GM23338 (cell line): ENCODE data around the gene SMIM14. TPM values are rescaled to one million over a fixed set of nuclear protein-coding genes. Genes with fewer than 3 reads are reported as not detected.

Experiments used
- ATAC-seq: fragments of 200-7000 bp; cut with Tn5 transposase; 3 replicates; pipeline ENCODE4 v1.9.1; 2020
- DNase-seq: peaks from one replicate; pipeline ENCODE4 v3.0.0-alpha.2; 2015; ENCODE audit warnings: low spot score
- H2AFZ ChIP-seq: fragments of 200-600 bp; sonication (generic); 2 replicates; pipeline ENCODE4 v1.8.0; 2016; ENCODE audit warnings: antibody characterized with exemption, mild to moderate bottlenecking, moderate library complexity
- H3F3A ChIP-seq: fragments of 200-600 bp; sonication (generic); replicated peaks from 2 replicates; pipeline ENCODE4 v1.8.0; 2017; ENCODE audit warnings: antibody characterized with exemption, mixed run types, low read depth
- H3K27ac ChIP-seq: fragments of 200-600 bp; sonication (generic); 2 replicates; pipeline ENCODE4 v1.6.1; 2016; ENCODE audit warnings: low read depth
- H3K27me3 ChIP-seq: fragments of 200-600 bp; sonication (generic); 2 replicates; pipeline ENCODE4 v1.8.0; 2016; ENCODE audit warnings: mild to moderate bottlenecking, mixed run types, moderate library complexity; ENCODE audit not compliant: insufficient read depth
- H3K36me3 ChIP-seq: fragments of 200-600 bp; sonication (generic); 2 replicates; pipeline ENCODE4 v1.8.0; 2016; ENCODE audit warnings: mild to moderate bottlenecking; ENCODE audit not compliant: insufficient read depth
- H3K4me1 ChIP-seq: fragments of 200-600 bp; sonication (generic); 2 replicates; pipeline ENCODE4 v1.8.0; 2016; ENCODE audit warnings: mild to moderate bottlenecking, moderate library complexity; ENCODE audit not compliant: insufficient read depth
- H3K4me2 ChIP-seq: fragments of 200-600 bp; sonication (generic); 2 replicates; pipeline ENCODE4 v1.7.1; 2017; ENCODE audit warnings: mixed run types
- H3K4me3 ChIP-seq: fragments of 200-600 bp; sonication (generic); 2 replicates; pipeline ENCODE4 v1.6.1; 2016; ENCODE audit warnings: mixed run types
- H3K79me2 ChIP-seq: fragments of 200-600 bp; sonication (generic); replicated peaks from 2 replicates; pipeline ENCODE4 v1.8.0; 2017; ENCODE audit warnings: mild to moderate bottlenecking; ENCODE audit not compliant: insufficient read depth
- H3K9me2 ChIP-seq: fragments of 200-600 bp; sonication (generic); 2 replicates; pipeline ENCODE4 v1.8.0; 2017; ENCODE audit not compliant: insufficient read depth
- H4K20me1 ChIP-seq: fragments of 200-600 bp; sonication (generic); replicated peaks from 2 replicates; pipeline ENCODE4 v1.8.0; 2017; ENCODE audit warnings: mild to moderate bottlenecking; ENCODE audit not compliant: insufficient read depth
- H3K27ac Mint-ChIP-seq: 2 replicates; pipeline ENCODE4 v1.8.0; 2020; ENCODE audit warnings: inconsistent platforms, mild to moderate bottlenecking, moderate library complexity, mixed read lengths
- H3K27me3 Mint-ChIP-seq: 3 replicates; pipeline ENCODE4 v1.8.0; 2022; ENCODE audit warnings: low read depth, mild to moderate bottlenecking, moderate library complexity, mixed read lengths, inconsistent platforms; ENCODE audit not compliant: insufficient read depth, poor library complexity
- H3K36me3 Mint-ChIP-seq: 3 replicates; pipeline ENCODE4 v1.8.0; 2021; ENCODE audit warnings: low read depth, mild to moderate bottlenecking, inconsistent platforms, moderate library complexity, mixed read lengths
- H3K4me1 Mint-ChIP-seq: 3 replicates; pipeline ENCODE4 v1.8.0; 2020; ENCODE audit warnings: mild to moderate bottlenecking, inconsistent platforms, mixed read lengths
- H3K4me3 Mint-ChIP-seq: 3 replicates; pipeline ENCODE4 v1.8.0; 2021; ENCODE audit warnings: moderate library complexity, mild to moderate bottlenecking, inconsistent platforms, mixed read lengths
- H3K9me3 Mint-ChIP-seq: 3 replicates; pipeline ENCODE4 v1.8.0; 2020; ENCODE audit warnings: moderate library complexity, mild to moderate bottlenecking, inconsistent platforms, mixed read lengths
- CREB1 ChIP-seq: fragments of 250-450 bp; sonication (Bioruptor Pico); IDR thresholded peaks from 2 replicates; pipeline ENCODE4 v1.5.0; 2020; ENCODE audit warnings: low read depth, mild to moderate bottlenecking, moderate library complexity
- EZH2 ChIP-seq: fragments of 200-600 bp; sonication (generic); IDR thresholded peaks from one replicate; pipeline ENCODE4 v1.8.0; 2017; ENCODE audit warnings: antibody characterized with exemption, mild to moderate bottlenecking, low read depth; ENCODE audit not compliant: unreplicated experiment
- EZH2phosphoT487 ChIP-seq: fragments of 200-600 bp; sonication (generic); IDR thresholded peaks from one replicate; pipeline ENCODE4 v1.8.1; 2018; ENCODE audit warnings: antibody characterized with exemption; ENCODE audit not compliant: unreplicated experiment
- JUNB ChIP-seq: IDR thresholded peaks from one replicate; pipeline ENCODE4 v1.6.1; 2016; ENCODE audit warnings: antibody characterized with exemption; ENCODE audit not compliant: unreplicated experiment
- NANOG ChIP-seq: IDR thresholded peaks from 2 replicates; pipeline ENCODE4 v1.6.1; 2016; ENCODE audit warnings: antibody characterized with exemption, borderline replicate concordance
- POLR2AphosphoS5 ChIP-seq: IDR thresholded peaks from 2 replicates; pipeline ENCODE4 v1.6.1; 2016; ENCODE audit warnings: antibody characterized with exemption, low read depth
- REST ChIP-seq: IDR thresholded peaks from one replicate; pipeline ENCODE4 v1.6.1; 2018; ENCODE audit warnings: antibody characterized with exemption; ENCODE audit not compliant: unreplicated experiment
- STAT1 ChIP-seq: IDR thresholded peaks from one replicate; pipeline ENCODE4 v1.6.1; 2016; ENCODE audit warnings: antibody characterized with exemption; ENCODE audit not compliant: unreplicated experiment
- ZNF114 ChIP-seq: fragments of 250-450 bp; sonication (Bioruptor Pico); IDR thresholded peaks from 2 replicates; pipeline ENCODE4 v1.5.0; 2020; ENCODE audit warnings: mild to moderate bottlenecking, moderate library complexity
- ZNF331 ChIP-seq: fragments of 250-450 bp; sonication (Bioruptor Pico); IDR thresholded peaks from 2 replicates; pipeline ENCODE4 v1.5.0; 2020; ENCODE audit warnings: low read depth, mild to moderate bottlenecking, moderate library complexity
- ZNF462 ChIP-seq: fragments of 250-450 bp; sonication (Bioruptor Pico); IDR thresholded peaks from 2 replicates; pipeline ENCODE4 v1.5.0; 2020; ENCODE audit warnings: mild to moderate bottlenecking, moderate library complexity
- polyA plus RNA-seq: library from polyadenylated mRNA; unstranded; fragments of >200 nt; fragmentation: Nextera tagmentation; extraction: Ambion mirVana; gene quantifications from 2 replicates; pipeline ENCODE4 v1.2.1, GENCODE V29; 2016
- total RNA-seq: library from RNA; depleted of rRNA; stranded (reverse); fragments of >200 nt; shearing (Covaris generic); gene quantifications from 2 replicates; pipeline ENCODE4 v1.2.3, GENCODE V29; 2014
- TF ChIP-seq, protein P1 (sequence below): IDR thresholded peaks from 2 replicates; pipeline ENCODE4 v1.6.1; 2016; ENCODE audit warnings: antibody characterized with exemption

Gene SMIM14
- total and polyA plus RNA-seq, 2 experiments from 2014 or later = 29.0 to 52.6 TPM

- TF ChIP-seq, protein P1, sequence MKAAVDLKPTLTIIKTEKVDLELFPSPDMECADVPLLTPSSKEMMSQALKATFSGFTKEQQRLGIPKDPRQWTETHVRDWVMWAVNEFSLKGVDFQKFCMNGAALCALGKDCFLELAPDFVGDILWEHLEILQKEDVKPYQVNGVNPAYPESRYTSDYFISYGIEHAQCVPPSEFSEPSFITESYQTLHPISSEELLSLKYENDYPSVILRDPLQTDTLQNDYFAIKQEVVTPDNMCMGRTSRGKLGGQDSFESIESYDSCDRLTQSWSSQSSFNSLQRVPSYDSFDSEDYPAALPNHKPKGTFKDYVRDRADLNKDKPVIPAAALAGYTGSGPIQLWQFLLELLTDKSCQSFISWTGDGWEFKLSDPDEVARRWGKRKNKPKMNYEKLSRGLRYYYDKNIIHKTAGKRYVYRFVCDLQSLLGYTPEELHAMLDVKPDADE = no peak
- no peak for TF ChIP-seq ZNF331 (CRISPR knock-in tag)
- TF ChIP-seq JUNB = no peak
These were observed 128.2 kb downstream of the SMIM14 start (continued) for GRCh38 chr4:39510348-39510929.

GRCh38 chr4:39505581-39505980, 133.1 kb downstream of the SMIM14 start:
- Histone ChIP-seq H3K4me2 (no peak overlapping the region), H3K27me3 (no peaks in the 10 kb centered on the region), H4K20me1 (peaks cover 6% of the 10 kb centered on the region; the same call in 1 of the 2 replicates), H3K9me2 (no peaks in the 10 kb centered on the region), H2AFZ (no peak overlapping the region), H3F3A (peaks cover 3% of the 10 kb centered on the region; the same call in 1 of the 2 replicates), H3K4me3 (no peak overlapping the region), H3K27ac (no peak overlapping the region), H3K4me1 (no peaks in the 10 kb centered on the region), H3K79me2 (no peaks in the 10 kb centered on the region), H3K36me3 (peaks cover 67% of the 10 kb centered on the region)
- no peaks in the 10 kb centered on the region for H3K9me3 Mint-ChIP-seq
- H3K4me3 Mint-ChIP-seq = no peak overlapping the region
- peaks cover 88% of the 10 kb centered on the region for H3K36me3 Mint-ChIP-seq
- no peaks in the 10 kb centered on the region for H3K4me1 Mint-ChIP-seq
- no peak for ATAC-seq
- no peak for DNase-seq
- H3K27ac Mint-ChIP-seq = no peak overlapping the region
- peaks cover 2% of the 10 kb centered on the region for H3K27me3 Mint-ChIP-seq
- no peak for TF ChIP-seq POLR2AphosphoS5
- no peak for TF ChIP-seq EZH2phosphoT487
- TF ChIP-seq, protein P1 = no peak
- no peak for TF ChIP-seq EZH2
- no peak for TF ChIP-seq REST
- TF ChIP-seq STAT1 = no peak
- TF ChIP-seq ZNF462 (CRISPR knock-in tag) = no peak
- TF ChIP-seq ZNF331 (CRISPR knock-in tag) = no peak
- TF ChIP-seq NANOG = no peak
- TF ChIP-seq CREB1 (CRISPR knock-in tag) = no peak
- TF ChIP-seq JUNB = no peak
- no peak for TF ChIP-seq ZNF114
